HG02759 (cell line): ENCODE measurements around the gene GABRG3.

Source experiments
- ATAC-seq: cut with Tn5 transposase; IDR thresholded peaks from one replicate; pipeline ENCODE4 v1.9.1; 2021; ENCODE audit warnings: mild to moderate bottlenecking, moderate library complexity; ENCODE audit not compliant: unreplicated experiment

GABRG3 gene

GRCh38 chr15:27396521-27396920 is 425.5 kb downstream of the GABRG3 start:
- no peak for ATAC-seq

- no peak for ATAC-seq
These were observed 426.0 kb downstream of the GABRG3 start for GRCh38 chr15:27396996-27397395.

DNA sequence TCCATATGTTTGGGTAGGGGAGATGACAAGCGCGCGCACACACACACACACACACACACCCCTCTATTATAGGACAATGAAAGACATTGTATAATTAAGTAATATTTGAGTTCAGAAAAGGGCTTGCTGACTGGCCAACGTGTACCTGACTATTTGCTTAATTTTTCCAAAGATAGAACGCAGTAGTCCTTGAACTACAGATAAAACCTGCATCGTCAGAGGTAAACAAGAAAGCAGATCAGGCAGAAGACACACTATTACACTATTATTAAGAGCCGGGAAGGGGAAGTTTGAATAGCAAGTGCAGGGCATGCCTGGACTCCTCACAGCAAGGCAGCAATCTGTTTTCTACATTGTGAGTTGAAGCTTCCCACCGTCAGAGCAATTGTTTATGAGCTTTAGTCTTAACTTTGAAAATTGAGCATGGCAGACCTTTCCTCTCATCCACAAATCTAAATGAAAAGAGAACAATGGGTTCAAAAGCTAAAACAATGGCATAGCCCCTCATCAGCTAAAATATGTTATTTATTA is 427.7 kb downstream of the GABRG3 start:
- no peak for ATAC-seq

DNA sequence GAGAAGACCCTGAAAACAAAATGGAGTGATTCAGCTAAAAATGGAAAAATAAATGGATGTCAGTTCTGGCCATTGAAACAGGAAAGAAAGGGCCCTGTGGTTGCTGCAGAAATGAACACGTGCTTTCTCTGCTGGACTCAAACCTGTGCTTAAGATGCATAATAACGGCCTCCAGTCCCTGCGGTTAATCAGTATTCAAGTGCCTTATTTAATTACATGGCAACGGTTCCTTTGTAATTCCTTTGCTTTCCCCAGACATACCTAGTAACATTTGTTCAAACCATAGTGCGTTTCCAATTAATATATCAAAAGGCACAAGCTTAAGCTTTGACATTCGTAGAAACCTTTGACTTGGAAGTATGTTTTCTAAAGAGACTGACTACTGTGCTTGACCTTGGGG is 428.3 kb downstream of the GABRG3 start:
- ATAC-seq = no peak

DNA sequence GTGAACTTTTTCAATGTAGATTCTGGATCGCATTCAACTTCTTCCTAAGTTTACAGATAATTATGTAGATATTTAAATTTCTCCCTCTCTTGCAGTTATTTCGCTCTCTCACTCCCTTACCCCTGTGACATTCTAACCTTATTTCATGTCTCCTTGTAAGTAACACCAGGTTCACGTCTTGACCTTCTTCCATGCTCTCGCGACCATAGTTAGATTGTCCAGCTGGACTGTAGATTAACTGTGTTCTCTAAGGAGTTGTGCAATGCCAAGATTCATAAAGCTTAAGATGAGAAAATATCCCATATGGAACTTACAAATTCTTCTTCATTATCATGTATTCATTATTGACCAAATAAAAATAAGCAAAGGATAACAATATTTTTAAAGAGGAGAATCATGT is 430.5 kb downstream of the GABRG3 start:
- ATAC-seq = no peak

GRCh38 chr15:27408428-27408827 is 437.4 kb downstream of the GABRG3 start:
- ATAC-seq = no peak

DNA sequence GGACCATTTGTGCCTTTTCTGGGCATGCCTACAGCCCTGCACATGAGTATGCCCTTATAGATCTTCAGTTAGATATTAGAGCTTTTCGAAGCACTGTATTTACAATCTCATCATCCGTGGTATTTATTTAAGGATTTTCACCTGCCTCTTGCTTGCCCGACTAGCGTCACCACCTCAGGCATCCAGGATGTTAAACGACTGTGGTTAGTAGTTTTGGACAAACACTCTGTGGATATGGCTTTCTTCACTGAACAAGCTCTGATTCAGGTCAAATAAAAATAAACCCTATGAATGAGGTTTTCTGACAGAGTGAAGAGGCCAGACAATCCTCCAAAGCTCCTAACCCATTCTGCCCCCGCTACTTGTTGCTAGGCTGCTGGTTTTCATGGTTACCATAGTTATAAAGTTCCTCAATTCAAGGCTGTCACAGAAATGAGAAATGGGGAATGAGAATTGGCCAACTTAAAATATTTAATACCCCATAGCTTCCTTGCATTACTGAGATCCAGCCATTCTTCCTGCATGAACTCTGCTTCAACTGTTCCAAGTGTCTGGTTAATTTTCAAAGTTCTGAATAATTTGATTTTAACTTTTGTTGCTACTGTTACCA is 440.1 kb downstream of the GABRG3 start:
- ATAC-seq = no peak

- no peak for ATAC-seq
These were observed 441.4 kb downstream of the GABRG3 start for GRCh38 chr15:27412415-27412814.

DNA sequence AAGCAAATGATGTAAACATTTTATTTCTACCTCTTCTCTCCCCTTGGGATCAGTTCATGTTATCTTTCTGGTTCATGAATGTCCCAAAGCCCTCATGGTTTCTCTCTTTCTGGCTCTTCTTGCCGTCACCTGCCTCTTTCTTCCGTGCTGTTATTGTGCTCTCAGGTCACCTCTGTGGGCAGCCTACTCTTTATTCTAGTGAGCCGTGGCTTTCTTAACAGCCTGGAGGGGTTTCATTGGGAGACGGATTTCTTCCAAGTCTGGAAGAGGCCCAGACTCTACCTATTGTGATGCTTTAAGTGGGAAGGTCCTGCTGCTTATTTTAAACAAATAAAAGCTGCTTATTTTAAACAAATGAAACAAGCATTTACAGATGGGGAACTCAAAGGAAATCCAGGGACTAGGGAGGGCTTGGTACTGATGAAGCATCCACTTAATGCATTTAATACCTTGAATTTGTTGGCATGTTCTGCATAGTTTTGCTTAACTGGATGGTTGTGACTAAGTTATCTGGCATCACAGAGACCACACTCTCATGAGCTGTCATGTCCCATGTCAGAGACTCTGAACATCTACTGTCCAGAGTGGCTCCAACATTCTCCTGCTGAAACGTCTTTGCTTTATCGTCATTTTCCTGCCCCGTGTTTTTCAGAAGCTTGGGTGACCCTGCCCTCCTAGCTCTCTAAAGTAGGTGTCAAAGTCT is 443.3 kb downstream of the GABRG3 start:
- ATAC-seq = no peak

DNA sequence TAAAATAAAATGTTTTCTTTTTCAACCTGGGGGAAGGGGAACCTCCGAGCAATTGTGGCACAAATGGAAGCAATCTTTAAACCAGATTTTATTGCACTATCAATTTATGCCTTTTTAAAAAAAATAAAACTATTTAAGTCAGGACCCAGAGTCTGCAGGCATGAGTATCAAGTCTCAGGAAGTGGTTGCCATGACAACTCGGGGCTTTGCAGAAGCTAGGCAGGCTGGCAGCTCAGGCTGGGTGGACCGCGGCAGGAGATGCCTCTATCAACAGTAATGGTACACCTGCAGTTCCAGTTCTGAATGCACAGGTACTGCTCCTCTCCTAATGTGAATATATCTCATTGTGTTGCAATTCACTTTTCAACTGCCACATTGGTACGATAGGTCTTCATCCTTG is 447.7 kb downstream of the GABRG3 start:
- no peak for ATAC-seq

DNA sequence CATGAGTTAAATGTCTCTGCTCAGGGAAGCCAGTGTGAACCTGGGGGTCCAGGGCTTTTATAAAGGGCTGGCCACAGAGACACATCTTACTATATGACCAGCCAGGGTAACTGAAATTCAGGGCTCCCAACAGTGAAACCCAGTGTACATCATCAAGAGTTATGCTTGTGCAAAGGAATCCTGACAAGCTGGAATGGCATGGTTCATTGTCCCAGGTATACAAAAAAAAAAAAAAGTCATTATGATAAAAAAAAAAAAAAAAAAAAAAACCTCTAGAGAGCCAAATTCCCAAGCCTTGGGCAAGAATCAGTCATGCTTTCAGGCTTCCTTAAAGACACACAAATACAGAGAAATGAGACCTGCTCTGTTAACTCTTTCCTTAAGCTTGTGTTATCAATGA is 452.0 kb downstream of the GABRG3 start:
- ATAC-seq = no peak

GRCh38 chr15:27426805-27427204 is 455.8 kb downstream of the GABRG3 start:
- ATAC-seq = no peak

DNA sequence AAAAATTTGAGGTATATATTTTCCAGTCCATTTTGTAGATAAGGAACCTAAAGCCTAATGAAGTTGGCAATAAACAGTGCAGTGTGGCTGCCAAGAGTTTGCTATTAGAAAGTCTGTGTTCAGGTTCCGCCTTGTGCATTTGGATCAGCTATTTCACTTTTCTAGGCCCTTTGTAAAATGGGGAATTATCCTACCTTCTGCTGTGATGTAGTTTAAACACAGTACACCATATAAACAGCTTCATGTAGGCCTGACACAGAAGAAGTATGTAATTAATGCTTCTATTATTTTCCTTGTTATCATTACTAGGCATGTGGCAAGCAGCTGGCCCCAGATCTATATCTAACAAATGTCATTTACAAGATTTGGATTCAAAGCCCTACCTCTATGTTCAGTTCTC is 456.3 kb downstream of the GABRG3 start:
- no peak for ATAC-seq

GRCh38 chr15:27428151-27428550 is 457.2 kb downstream of the GABRG3 start:
- no peak for ATAC-seq

DNA sequence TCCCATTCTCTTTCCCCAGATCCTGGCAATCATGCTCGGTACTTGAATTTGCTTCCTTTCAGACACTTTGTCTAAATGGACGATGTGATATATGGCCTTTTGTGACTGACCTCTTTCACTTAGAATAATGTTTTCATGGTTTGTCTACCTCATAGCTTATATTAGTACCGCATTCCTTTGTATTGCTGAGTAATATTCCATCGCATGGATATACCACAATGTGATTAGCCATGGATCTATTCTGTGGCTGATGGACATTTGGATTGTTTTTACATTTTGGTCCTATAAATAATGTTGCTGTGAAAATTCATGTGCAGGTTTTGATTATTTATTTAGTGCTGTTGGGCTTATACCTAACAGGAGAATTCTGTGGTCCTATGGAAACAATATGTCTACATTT is 458.6 kb downstream of the GABRG3 start:
- ATAC-seq = no peak

- no peak for ATAC-seq
These were observed 462.6 kb downstream of the GABRG3 start for GRCh38 chr15:27433604-27434003.

DNA sequence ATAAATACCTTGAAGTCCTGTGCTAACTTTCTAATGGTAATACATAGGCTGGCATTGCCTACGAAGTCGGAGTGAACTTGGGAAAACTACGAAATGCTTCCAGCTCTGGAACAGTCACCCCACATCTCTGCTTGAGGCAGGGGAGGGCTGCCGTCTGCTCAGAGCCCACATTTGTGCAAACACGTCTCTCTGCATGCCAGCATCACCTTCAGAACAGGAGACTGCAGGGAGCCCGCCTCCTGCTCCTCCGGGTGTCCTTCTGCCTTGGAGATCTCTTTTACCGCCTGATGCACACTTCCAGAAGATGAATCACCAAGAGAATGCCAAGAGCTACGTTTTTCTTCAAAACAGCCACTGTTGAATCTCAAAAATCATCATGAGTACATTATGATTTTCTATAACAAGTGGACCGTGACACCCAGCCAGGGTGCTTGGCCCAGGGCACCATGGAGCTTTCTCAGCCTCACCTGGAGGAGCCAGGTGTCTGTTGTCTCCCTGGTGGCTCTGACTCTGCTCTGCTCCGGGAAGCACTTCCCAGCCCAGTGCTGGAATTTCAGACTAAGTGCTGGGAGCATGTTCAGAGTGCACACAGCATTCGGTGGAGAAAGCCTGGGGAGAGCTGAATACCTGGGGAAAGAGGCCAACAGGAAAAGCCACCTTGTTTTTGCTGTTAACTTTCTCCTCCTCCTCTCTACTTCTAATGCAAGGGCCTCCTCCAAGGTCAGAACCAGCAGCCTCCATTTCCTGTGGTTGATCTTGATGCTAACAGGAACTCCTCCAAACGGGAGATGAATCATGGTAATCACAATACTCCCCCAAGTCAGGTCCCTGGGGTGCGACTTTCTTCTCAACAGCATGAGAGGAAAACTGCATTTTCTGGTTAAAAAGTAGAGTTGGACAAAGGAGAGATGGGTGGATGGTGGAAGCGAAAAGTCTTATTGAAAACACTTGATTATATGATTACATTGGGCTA is 467.7 kb downstream of the GABRG3 start:
- no peak for ATAC-seq

DNA sequence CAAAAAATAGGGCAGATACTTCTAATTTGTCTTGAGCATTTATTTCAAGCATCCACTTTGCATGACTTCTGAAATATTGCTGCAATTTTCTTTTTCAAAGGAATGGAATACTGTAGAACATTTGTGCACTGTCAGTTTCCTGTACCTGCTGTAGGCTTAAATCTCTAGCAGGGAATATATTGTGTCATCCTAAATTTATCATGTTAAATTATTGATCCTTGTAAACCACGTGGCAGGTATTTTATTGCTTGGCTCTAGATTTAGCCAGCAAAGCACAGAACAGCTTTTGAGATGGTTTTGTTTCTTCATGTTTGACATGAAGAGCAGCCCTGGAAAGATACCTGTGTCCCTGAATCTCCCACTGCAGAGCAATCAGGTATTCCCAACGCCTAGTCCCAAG is 470.1 kb downstream of the GABRG3 start:
- ATAC-seq = no peak

GRCh38 chr15:27448234-27448633 is 477.3 kb downstream of the GABRG3 start:
- no peak for ATAC-seq

DNA sequence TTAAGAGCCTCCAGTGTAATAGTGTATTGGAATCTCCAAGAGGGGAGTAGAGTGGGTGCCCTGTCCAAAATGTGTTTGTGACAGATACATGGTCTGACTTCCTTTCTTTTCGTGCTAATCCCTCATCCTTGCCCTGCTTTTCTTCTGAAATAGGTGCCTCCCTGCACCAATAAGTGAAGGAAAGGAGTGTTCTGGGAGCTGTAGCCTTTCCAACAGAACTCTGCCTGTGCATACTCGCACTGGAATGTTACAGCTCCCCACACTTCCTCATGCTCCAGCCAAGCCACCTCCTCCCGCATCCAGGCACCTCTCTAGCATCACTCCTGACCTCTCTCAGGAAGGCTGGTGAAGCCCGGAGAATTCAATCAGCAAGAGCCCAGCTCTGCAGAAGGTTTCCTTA is 478.0 kb downstream of the GABRG3 start:
- ATAC-seq = no peak

DNA sequence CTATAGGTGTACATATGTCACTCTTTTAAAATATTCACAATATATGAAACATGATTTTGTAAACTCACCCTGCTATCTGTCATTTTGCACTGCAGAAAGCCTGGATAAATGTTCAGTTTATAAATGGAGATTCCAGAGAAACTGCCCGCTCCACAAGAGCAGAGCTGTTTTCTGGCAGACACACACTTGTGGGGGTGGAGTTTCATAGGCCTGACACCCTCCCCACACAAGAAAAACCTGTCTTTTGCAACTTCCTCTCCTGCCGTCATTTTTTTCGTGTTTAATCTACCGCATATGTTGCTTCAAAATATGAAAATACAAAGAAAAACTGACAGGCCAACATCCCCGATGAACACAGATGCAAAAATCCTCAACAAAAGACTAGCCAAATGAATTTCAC is 479.0 kb downstream of the GABRG3 start:
- ATAC-seq = no peak
